ENCODE data around the gene PLIN1. TPM values are rescaled to one million over a fixed set of nuclear protein-coding genes. Genes with fewer than 3 reads are reported as not detected.

PLIN1 gene
- total RNA-seq, 4 donors from 2014 or later, result 465 to 1,383 (median 891) TPM

DNA sequence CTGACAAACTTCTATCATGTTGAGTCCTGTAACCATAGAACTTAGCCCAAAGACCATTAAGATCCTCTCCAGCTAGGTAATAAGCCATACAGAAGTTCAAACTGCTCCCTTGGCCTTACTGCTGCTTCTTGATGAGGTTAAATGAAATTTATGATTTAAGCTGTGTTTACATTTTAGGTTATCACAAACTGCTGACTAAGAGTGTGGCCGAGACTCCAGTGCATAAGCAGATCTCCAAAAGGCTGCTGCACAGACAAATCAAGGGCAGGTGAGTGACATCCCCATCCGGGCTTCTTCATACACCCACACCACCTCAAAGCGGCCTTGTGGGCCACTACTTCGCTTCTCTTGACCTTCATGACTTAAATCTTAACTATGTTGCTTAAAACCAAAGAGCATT lies 62.9 kb downstream of the PLIN1 start:
- ATAC-seq (ENCODE audit: low FRiP score), result no peak
- no peak for DNase-seq (ENCODE audit: low spot score)
- TF ChIP-seq CTCF (IDR thresholded peaks at IDR 0.05), result no peak

DNA sequence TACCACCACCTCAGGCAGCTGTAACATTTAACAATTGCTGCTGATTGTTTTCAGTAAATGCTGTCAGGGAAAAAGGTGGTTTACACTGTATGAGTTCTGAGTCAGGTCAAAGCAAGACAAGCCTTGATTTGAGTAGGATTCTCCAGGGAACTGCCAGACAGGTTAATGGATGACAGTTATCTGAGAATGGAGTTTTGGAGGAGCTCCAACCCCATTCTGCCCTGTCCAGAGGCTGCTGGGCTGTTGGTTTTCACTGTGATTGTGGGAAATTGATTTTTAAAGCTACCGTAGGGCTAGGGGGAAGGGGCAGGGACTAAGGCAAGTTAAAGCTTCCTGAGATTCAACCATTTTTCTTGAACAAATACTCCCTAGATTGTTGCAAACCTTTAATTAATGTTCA lies 64.0 kb downstream of the PLIN1 start:
- ATAC-seq (ENCODE audit: low FRiP score) (no peak), DNase-seq (ENCODE audit: low spot score) (no peak)

More for the DNA sequence above, 64.0 kb downstream of the PLIN1 start:
- no peak for TF ChIP-seq CTCF (IDR thresholded peaks at IDR 0.05)

Small RNA genes lying within 50 kb of the gene (small RNA-seq; reads per million reads assigned to genes)
- gene RNU6-132P, result not detected

Other genes starting within 250 kb of the PLIN1 start
- gene RHCG, start 182.8 kb downstream of the PLIN1 start, total RNA-seq, result 10 to 100 TPM in 1 of 4 donors, under 1 TPM in 1, not detected in 2; 0.46 to 15.5 TPM
- gene TICRR, start 103.9 kb downstream of the PLIN1 start, total RNA-seq, result under 1 TPM in 3 of 4 donors, not detected in 1; 0.09 to 0.79 (median 0.36) TPM
- 10 to 100 TPM in 1 of 4 donors, 1 to 10 TPM in 3; 6.2 to 12.6 (median 7.7) TPM for gene KIF7, start 23.9 kb downstream of the PLIN1 start, total RNA-seq
- 100 to 1,000 TPM in 1 of 4 donors, 10 to 100 TPM in 3; 18.4 to 134 (median 29.9) TPM for gene PEX11A, start 11.4 kb upstream of the PLIN1 start, total RNA-seq
- gene WDR93, start 11.4 kb upstream of the PLIN1 start, total RNA-seq, result 1 to 10 TPM in 1 of 4 donors, under 1 TPM in 2, not detected in 1; 0.28 to 1.1 (median 0.36) TPM
- 10 to 100 TPM in 1 of 4 donors, 1 to 10 TPM in 3; 4.0 to 16.2 (median 6.5) TPM for gene MESP1, start 71.9 kb upstream of the PLIN1 start, total RNA-seq
- under 1 TPM in 1 of 4 donors, not detected in 3; 0.48 TPM for gene MESP2, start 97.0 kb upstream of the PLIN1 start, total RNA-seq
- 100 to 1,000 TPM in 1 of 4 donors, 10 to 100 TPM in 3; 33.6 to 107 (median 71.9) TPM for gene ANPEP, start 135.5 kb upstream of the PLIN1 start, total RNA-seq
- gene AP3S2, start 214.6 kb upstream of the PLIN1 start, total RNA-seq, result 10 to 100 TPM; 37.3 to 73.8 (median 56.2) TPM
- 10 to 100 TPM; 12.3 to 19.9 (median 17.4) TPM for gene ARPIN, start 233.6 kb upstream of the PLIN1 start, total RNA-seq

All from omental fat pad (tissue), 4 donors.